Measurements from ENCODE around the gene NDUFAF7. TPM values are rescaled to one million over a fixed set of nuclear protein-coding genes. Genes with fewer than 3 reads are reported as not detected.

Gene NDUFAF7
- total RNA-seq, 1 experiment from 2014 or later = 103 TPM

GRCh38 chr2:37201208-37201607, 30.2 kb upstream of the NDUFAF7 start:
- Mint-ChIP-seq H3K27ac (peak overlapping the region in 1 of 3 experiments; percentile 94; a peak in 1 of 7 replicates), H3K4me1 (peaks cover 42 to 49% of the 10 kb centered on the region in 2 experiments), H3K27me3 (ENCODE audit: low read depth) (no peaks in the 10 kb centered on the region), H3K4me3 (no peak overlapping the region), H3K9me3 (peaks cover 17 to 23% of the 10 kb centered on the region in 2 experiments), H3K36me3 (ENCODE audit: insufficient read depth in 1 of 3, low read depth in 3 of 3) (peaks cover 44 to 55% (median 52%) of the 10 kb centered on the region in 3 experiments)
- no peak overlapping the region for H2BK120ac ChIP-seq (ENCODE audit: low read depth, low read length, poor library complexity, severe bottlenecking)
- H2BK15ac ChIP-seq (ENCODE audit: low read depth, low read length) = no peak overlapping the region
- no peak overlapping the region for H2AFZ ChIP-seq (ENCODE audit: low read length)
- H3K27ac ChIP-seq (ENCODE audit: insufficient read length, low read depth, low read length) = no peak overlapping the region
- no peak overlapping the region for H4K5ac ChIP-seq (ENCODE audit: insufficient read length, low read depth, low read length)
- no peak overlapping the region for H2BK20ac ChIP-seq (ENCODE audit: low read depth, low read length, poor library complexity, severe bottlenecking)
- no peak overlapping the region for H2BK12ac ChIP-seq (ENCODE audit: insufficient read length, low read depth, low read length)
- peaks cover 3% of the 10 kb centered on the region; the same call in 1 of the 2 replicates for H3K4me1 ChIP-seq (ENCODE audit: insufficient read depth, low read length)
- TF ChIP-seq, protein P1, sequence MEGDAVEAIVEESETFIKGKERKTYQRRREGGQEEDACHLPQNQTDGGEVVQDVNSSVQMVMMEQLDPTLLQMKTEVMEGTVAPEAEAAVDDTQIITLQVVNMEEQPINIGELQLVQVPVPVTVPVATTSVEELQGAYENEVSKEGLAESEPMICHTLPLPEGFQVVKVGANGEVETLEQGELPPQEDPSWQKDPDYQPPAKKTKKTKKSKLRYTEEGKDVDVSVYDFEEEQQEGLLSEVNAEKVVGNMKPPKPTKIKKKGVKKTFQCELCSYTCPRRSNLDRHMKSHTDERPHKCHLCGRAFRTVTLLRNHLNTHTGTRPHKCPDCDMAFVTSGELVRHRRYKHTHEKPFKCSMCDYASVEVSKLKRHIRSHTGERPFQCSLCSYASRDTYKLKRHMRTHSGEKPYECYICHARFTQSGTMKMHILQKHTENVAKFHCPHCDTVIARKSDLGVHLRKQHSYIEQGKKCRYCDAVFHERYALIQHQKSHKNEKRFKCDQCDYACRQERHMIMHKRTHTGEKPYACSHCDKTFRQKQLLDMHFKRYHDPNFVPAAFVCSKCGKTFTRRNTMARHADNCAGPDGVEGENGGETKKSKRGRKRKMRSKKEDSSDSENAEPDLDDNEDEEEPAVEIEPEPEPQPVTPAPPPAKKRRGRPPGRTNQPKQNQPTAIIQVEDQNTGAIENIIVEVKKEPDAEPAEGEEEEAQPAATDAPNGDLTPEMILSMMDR (conservative IDR thresholded peaks at IDR 0.05) = no peak
- H3K79me2 ChIP-seq (ENCODE audit: insufficient read depth, low read length) = peaks cover 2% of the 10 kb centered on the region; the same call in 1 of the 2 replicates
- no peak overlapping the region for H3K14ac ChIP-seq (ENCODE audit: insufficient read depth, low read length)
- H3K56ac ChIP-seq (ENCODE audit: insufficient read length, low read depth, low read length) = no peak overlapping the region
- H4K20me1 ChIP-seq (ENCODE audit: control insufficient read depth, insufficient read depth, insufficient read length) = no peaks in the 10 kb centered on the region
- no peak overlapping the region for H3K4me2 ChIP-seq (ENCODE audit: insufficient read depth, insufficient read length, low read length)
- H4K91ac ChIP-seq (ENCODE audit: insufficient read length, low read depth, low read length) = no peak overlapping the region
- H3K23ac ChIP-seq (ENCODE audit: insufficient read length, low read depth, low read length) = no peak overlapping the region
- no CpG with 5 or more reads among the region's 1 CpG for WGBS (ENCODE audit: extremely low coverage, insufficient read length, low lambda C conversion rate)
- no peak overlapping the region for H3T11ph ChIP-seq (ENCODE audit: low read length)
- H3K9ac ChIP-seq (ENCODE audit: extremely low read depth, insufficient read length, low read length) = no peak overlapping the region
- H3K23me2 ChIP-seq (ENCODE audit: insufficient read length, low read depth, low read length, poor library complexity, severe bottlenecking) = no peaks in the 10 kb centered on the region
- DNase-seq = no peak
- no peak overlapping the region for H2AK5ac ChIP-seq (ENCODE audit: insufficient read length, low read length)
- H2BK5ac ChIP-seq (ENCODE audit: insufficient read length, low read length) = no peak overlapping the region
- H3K18ac ChIP-seq (ENCODE audit: insufficient read length, low read depth, low read length) = no peak overlapping the region
- H3K9me3 ChIP-seq (ENCODE audit: control insufficient read depth, low read depth, low read length) = peaks cover 6% of the 10 kb centered on the region
- no peak overlapping the region for H4K8ac ChIP-seq (replicated peaks; ENCODE audit: insufficient read length, low read depth, low read length)
- no peaks in the 10 kb centered on the region for H3K79me1 ChIP-seq (ENCODE audit: insufficient read depth, low read depth, low read length, poor library complexity, severe bottlenecking)
- no peak overlapping the region for H3K4ac ChIP-seq (ENCODE audit: low read depth, low read length)
- no peaks in the 10 kb centered on the region for H3K27me3 ChIP-seq (ENCODE audit: insufficient read depth, low read length)

Measured in H9 (cell line).